ENCODE data around the gene HSPH1.

Gene HSPH1

DNA sequence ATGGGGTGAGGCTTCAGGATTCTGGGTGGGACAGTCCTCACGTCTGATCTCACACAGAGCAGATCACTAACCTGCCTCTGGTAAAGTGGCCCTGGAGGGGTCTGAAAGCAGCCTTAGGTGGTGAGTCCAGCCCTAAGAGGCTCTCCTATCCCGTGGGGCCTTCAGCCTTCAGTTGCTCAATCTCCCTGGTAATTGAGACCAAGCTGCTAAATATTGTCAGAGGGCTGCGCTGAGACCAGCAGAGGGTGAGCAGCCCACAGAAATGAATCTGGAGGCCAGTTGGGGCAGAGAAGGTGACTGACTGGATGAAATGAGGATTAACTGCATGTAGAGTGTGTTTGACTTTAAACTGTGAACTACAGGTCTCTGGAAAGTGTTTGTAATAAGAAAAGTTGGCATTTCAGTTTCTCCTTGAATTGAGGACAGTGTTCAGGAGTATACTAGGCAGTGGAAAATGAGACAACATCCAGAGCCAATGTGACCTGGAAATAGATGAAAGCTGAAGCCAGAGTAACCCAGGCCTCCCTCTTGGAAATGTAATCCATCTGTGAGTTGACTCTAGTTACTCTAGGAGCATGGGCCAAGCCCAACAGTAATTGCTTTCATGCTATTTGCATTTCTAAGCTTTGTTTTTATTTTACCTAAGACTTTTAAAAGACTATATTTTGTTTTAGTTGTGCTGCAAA is 14.3 kb upstream of the HSPH1 start:
- no peak for DNase-seq

DNA sequence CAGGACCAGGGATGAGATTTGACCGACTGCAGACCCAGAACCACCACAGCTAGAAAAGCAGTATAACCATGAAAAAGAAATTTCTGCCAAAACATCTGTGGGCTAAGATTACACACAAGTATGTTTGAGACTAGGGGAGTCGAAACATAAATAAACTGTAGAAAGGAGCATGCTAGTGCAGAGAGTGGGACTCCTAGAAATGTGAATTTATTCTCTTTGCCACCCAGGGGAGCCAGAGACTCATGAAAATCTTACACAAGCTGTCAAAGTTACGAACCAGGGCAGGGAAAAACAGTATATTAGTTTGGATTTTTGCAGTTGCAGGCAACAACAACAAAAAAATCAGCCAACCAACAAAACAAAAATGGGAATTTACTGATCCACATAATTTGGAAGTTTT is 12.3 kb upstream of the HSPH1 start:
- no peak for DNase-seq

DNA sequence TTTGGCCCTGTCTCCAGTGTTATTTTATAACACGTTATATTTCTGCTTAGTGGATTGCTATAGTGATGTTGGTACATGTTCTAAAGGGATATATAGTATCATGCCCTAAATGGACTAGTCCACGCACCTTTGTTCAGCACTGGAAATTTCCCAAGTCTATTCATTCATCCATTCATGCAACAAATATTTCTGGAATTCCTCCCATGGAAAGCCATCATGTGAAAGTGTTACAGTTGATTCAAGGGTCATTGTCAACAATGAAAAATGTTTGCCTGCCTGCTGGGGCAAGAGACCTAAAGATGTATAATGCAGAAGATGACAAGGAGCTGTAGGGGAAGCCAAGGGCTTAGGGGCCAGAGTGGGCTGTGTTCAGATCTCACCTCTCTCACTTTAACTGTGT is 10.8 kb upstream of the HSPH1 start:
- DNase-seq, result no peak

DNA sequence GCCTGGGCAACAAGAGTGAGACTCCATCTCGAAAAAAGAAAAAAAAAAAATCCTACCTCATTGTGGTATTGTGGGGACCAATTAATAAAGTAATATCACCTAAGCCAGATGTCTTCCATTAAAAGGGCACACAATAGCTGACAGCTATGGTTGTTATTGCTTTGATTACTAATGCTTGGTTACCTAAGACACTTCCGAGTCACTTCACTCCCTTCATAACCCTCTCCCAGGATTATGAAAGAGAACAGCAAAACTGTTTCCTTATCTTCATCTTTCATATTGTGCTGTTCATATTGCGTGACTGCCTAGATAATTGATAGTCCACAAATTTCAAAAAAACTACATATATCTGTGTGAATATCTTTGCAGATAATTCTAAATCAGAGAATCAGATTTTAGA is 10.3 kb upstream of the HSPH1 start:
- DNase-seq, result no peak

DNA sequence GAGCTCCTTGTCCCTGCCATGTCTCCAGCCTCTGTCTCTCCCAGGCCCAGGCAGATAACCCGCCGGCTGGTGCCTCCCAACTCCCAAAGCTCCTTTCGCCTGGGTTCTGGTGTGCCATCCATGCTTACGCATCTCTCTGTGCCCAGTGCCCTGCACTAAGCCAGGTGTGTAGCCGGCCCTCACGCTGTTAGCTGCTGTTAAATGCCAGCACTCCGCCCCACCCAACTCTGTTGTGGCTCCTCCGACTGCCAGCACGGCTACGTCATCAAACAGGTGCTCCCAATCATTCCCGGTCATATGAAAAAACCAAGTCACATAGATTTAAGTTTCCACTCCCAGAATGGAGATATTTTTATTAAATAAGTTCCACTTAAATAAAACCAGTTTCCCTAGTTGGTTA is 7.0 kb upstream of the HSPH1 start:
- no peak for DNase-seq

DNA sequence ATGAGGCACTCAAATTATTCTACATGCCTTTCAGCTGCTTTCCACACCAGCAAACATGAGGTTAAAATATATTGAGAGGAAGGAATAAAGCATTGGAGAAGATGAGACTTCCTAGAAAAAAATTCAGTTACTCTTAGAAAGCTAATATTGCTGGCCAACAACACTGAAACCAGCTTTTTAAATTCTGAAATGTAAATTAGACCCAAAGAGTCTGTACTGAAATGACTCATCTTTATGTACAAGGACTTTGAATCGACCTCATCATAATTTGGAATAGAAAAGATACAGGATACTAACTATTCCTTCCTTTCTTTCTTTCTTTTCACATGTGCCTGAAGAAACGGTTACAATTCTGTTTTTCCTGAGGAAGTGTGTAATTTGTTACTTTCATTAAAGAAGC is 6.5 kb upstream of the HSPH1 start:
- no peak for DNase-seq

DNA sequence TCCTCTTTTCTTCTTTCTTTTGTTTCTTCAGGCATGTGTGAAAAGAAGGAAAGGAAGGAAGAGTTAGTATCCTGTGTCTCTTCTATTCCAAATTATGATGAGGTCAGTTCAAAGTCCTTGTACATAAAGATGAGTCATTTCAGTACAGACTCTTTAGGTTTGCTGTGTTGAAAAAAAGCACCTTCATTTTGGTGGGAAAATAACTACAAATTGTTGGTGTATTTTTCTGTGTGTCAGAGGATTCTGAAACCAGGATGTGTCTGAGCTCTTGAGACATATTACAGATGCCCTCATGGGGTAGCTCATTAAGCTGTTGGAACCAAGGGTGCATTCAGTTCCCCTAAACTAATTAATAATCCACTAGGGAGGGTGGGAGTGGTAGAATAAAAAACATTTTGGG is 5.8 kb upstream of the HSPH1 start:
- no peak for DNase-seq

DNA sequence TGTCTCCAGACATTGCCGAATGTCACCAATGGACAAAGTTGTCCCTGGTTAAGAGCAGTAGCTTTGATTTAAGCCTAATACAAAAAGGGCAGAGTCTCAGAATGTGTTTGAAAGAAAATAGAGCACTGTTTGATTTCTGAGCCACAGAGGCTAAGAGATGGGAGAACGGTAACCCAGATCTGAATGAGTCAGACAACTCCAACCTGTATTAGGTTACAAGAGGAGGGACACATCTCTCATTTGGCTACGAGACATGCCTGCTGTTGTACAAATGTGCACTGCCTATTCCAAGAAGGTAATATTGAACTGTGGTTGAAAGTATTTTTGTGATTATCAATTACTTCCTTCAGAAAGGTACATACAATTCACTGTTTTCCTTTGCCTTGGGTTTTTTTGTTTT is 4.9 kb upstream of the HSPH1 start:
- no peak for DNase-seq

DNA sequence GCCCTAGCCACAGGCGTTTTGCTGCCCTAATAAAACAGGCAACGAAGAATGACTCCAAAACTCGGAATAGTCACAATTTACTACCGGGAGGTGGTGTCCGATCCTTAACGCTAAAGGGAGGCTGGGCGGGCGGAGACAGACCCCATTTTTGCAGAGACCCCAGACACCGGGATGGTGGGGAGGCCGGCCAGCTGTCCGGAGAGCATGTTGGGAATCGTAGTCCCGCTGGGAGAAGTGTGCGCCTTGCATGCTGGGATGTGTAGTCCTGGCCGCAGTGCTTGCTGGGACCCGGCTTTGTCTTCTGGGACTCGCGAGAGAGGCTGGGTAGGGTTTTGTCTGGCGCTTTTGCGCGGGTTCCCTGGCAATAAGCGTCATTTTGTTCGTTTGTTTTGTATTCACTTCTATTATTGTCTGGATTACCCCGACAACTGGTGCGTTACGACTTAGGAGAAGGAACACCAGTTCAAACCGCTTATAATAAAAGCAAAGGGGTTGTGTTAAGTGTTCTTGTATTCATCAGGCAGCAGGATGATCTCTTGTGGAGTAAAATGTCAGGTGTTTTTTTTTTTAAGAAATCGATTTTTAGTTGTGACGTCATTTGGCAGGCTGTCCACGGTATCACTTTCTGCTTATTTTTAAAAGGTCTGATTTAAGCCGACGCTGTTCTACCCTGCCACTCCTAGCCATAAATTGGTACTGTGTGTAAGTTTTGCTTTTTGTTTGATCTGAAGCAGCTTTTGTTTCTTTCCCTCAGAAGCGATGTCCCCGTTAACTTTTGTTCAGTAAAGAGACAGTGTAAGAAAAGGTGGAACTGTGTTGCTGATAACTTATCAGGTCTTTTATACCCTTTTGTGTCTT is 676 bp upstream of the HSPH1 start:
- DNase-seq, result peak; percentile 100

DNA sequence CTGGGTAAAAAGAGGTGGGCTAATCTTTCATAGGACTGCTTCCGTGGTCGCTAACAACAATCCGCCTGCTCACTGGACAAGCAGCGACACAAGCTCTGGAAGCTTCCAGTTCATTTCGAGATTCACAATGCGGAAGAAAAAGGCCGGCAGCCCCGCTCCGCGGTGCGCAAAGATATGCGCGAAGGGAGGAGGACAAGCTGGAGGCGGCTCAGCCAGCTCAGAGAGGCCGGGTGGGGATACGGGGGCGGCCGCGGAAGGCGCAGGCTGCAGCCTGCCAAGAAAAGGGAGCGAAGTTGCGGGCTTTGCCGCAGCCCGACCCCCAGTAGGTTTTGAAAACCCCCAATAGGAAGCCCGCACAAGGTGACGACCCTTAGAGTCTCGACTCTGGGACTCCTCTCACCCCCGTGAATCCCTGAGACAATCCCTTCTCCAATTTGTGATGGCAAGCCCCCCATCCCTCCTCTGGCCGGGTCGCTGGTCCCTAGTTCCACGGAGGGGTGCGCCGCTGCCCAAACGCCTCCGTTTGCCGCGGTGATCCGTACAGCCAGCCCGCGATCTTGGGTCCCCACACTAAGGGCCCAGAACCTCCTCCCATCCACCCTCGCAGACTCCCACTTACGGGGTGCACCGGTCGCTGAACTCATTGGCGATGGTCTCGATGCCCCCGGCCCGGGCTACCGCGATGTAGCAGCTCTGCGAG is 697 bp downstream of the HSPH1 start:
- DNase-seq, result peak; percentile 82

DNA sequence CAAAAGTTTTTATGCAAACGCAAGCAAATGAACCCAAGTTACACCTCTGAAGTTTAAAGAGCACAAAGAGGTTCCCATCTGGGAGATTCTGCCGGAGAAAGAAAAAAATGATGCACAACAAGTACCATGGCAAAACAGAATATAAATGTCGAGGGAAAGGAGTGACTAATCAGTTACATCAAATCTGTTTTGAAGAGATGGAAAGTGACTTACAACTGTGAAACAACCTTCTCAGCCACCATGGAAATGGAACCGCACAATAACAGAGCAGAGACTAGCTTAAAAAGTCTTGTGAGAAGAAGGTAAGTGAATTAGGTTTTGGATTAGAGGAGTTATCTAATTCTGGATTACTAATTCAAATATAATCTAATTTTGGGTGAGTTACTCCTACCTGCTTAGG is 2.4 kb downstream of the HSPH1 start:
- DNase-seq, result no peak

DNA sequence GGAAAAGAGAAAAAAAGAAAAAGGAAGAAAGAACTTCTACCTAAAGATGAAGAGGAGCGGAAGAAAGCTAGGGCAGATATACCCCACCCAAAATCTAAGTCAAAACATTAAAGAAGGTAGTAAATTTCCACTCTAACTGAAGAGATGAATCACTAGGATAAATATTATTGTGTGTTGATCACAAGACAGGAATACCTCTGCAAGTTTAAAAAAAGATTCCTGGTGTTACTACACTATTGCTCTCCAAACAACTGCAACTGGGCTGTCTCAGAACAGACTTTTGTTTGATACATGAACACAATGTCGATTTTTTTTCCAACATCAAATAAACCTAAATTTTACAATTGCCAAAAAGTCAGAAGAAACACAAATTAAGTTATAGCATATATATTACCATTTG is 6.8 kb downstream of the HSPH1 start:
- DNase-seq, result no peak

DNA sequence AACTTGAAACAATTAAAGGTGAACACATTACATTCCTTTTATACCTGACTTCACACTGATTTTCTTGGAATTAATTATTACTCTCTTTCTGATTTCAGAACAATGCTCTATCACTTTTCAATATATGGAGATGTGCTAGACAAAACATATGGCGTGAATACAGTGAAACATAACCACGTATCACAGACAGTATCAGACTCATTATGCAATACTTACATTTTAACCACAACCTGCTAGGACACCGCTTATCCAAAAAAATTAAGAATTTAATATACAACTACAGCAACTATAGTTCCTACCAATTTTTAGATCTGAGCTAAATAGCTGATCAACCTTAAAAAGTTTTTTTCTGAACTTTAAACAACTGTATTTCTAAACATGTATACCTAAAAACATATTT is 9.9 kb downstream of the HSPH1 start:
- DNase-seq, result no peak

DNA sequence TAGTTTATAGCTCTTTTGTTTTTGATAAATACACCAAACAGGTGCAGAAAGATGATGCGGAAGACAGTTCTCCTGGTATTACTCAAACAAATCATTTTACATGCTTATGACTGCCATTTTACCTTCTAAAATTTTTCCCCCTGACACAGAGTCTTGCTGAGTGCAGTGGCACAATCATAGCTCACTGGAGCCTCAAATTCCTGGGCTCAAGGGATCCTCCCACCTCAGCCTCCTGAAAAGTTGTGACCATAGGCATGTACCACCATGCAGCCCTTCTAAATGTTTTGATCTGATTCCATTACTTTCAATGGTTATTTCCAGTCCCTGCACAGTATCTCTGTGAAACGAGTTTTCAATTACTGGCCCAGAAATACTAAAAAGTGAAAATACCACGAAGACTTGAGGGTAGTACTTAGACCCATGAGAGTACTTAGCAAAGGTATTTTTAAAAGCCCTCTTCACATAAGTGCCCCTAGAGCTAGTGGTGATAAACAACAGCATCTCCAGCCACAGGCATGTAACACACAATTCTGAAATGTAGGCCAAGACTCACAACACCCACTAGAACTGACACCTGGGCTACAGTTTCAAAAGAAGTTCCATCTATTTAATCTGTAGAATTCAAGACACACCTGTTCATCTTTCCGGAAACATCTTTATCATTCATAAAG is 11.3 kb downstream of the HSPH1 start:
- no peak for DNase-seq

DNA sequence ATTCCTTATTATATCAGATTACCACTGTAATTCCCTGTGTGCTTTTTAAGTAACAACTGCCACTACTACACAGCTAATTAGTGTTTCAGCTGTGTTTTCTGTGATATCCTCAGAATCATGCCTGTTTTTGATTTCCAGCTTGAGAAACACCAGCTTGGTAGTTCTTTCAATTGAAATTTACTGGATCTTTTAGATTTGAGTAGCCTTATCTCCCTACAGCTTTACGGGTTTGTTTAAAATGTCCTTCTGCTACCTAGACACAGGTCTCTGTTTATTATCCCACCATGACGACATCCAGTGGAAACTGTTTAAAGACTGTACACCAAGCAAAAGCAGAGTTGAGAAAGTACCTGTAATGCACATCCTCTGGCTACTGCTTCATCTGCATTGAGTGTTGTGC is 12.1 kb downstream of the HSPH1 start:
- no peak for DNase-seq

DNA sequence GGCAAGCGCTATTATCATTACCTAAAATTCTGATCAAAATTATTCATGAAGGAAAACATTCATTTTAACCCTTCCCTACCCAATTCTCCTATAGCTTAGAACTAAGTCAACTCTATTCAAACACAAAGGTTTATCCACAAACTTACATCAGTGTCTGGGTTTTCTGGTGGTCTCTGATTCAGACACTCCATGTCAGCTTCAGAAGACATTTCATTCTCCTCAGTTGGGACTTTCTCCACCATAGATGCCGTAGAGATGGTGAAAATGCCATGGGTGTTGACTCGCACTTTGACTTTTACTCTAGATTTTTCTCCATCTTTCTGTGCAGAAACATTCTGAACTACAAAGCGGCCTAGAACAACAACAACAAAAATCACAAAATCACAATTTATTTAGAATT is 16.3 kb downstream of the HSPH1 start:
- no peak for DNase-seq

DNA sequence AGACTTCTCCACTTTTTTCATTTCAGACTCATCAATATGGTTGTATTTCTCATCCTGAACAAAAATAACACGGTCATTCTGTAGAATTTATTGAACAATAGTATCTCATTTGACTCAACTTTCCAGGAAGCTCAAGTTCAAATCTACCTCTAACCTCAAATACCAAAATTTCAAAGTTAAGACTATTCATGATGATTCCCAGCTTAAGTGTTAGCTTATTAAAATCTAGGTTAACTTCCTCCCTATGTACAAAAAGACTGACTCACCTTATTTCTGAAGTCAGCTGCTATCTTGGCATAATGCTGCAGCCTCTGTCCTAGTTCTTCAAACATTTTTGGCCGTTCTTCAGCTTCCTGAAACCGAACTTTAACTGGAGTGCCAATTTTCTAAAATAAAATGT is 23.2 kb downstream of the HSPH1 start:
- no peak for DNase-seq

DNA sequence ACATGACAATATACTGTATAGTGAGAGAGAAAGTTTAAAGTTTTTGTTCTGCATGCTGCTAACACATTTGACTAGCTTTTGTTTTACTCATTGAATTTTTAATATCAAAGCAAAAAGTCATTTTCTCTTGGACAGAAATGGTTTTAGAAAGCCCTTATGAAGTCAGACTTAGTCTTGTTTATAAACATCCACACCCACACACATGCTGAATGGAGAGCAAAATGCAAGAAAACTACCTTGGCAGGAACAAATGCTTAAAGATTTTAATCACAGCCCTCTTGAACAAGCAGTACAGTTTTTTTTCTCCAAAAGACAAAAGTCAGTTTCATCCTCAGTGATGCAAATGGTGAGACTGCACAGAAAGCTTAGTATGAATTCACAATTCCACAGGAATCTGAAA is 25.0 kb downstream of the HSPH1 start:
- no peak for DNase-seq

DNA sequence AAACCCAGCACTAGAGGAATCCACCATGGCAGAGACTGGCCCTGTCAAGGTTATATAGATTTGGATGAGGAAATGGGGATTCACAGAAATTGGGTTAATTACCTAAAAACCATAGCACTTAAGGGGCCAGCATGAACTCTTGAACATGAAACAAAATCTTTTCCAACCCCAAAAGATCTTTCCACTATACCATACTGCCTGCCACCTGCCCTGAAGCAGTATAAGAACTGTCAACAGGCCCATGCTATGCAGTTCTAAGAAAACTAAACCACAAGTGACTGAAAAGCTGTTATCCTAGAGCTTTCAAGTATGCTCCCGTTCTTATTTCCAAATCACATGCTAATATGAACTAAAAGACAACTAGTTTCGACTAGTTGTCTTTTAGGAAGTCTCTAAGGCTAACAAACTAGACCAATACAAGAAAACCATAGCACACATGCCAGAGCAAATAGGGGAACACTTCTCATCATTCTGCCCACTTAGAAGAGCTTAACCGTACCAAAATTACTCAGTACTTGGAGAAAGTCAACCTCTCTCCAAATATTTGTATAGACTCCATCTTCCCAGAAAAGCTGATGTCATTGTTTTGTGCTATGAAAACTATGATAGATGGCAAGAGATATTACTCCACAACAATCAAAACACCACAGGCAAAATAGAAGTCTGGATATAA is 27.5 kb downstream of the HSPH1 start:
- DNase-seq, result no peak

DNA sequence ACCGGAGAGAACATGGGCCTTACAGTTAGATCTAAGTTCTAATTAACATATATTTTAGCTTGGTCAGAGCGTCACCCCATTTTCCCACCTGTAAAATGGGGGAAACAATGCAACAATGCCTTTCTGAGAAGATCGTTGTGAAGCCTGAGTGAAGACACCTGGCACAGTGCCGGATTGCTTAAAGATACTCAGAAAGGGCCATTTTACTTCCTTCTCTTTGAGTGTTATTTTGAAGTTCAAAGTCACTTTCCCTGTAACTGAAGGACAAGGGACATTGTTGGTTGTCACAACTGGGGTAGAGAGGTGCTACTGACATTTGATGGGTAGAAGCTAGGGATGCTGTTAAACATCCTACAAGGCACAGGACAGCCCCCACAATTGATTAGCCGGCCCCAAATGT is 28.1 kb downstream of the HSPH1 start:
- DNase-seq, result no peak

DNA sequence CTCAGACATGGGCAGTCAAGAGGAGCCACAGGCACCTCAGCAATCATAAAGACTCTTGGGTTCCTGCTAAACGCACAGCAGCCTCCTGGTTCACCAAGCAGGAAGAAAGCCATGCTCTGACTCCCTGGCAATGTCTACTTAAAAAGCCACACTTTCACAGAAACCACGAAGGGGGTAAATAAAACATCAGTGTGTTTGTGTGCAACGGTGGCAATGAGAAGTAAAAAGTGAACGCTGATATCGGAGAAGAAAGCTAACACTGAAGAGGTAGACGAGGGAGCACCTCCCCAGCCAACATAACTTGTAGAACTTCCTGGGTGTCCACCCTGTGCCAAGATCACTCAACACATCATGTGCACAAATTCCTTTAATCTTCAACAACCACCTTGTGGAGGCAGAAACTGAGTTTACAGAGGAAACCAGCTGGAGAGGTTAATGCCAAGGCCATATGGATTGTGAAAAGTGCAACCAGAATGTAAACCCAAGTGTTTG is 30.2 kb downstream of the HSPH1 start:
- DNase-seq, result no peak

DNA sequence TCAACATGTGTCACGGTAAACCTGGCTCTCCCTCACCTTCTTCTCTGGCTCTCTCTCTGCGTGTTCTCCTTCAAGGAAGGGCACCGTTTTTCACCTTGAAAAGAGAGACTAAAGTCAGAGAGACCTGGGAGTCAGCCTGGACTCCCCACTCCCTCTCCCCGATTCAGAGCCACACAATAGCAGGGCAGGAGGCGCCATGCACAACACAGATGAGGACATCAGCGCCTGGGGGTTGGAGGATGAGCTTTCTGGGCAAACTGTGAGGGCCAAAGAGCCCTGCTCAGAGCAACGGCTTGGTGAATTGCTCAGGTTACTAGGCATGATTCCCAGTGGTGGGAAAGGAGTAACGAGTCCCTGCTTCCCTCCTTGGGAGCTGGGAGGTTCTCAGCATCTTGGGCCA is 32.3 kb downstream of the HSPH1 start:
- DNase-seq, result no peak

DNA sequence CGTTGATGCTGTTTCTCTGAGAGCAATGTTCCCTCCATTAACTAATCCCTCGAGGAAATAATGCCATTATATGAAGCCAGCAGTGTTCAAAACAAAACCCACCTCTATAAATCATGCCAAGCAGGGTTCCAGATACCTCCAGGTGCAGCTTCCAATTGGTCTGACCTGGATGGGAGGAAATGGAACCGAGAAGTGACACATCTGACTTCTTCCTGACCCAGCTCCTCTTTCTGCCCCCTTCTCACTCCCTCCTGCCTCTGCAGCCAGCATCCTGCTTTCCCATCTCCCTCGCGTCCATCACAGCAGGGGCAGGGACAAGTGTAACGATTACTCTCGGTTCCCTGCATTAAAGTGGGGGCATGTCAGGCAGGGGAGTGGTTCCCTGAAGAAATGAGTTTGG is 37.5 kb downstream of the HSPH1 start:
- DNase-seq, result no peak
